Endothelial cell of umbilical vein (primary cell): ENCODE results near the gene PRDM1. TPM values are rescaled to one million over a fixed set of nuclear protein-coding genes. Genes with fewer than 3 reads are reported as not detected.

Experiments used
- BruUV-seq: library from RNA; stranded (reverse); fragments of 400-500 nt; replicated peaks from 2 replicates; lab custom pipeline; 2021; lab: Mats Ljungman, UMichigan
- CTCF ChIA-PET: fragments of 300-600, 350-600 bp; sonication (Branson Sonifier 250); formaldehyde crosslinking; loops from one replicate; lab custom pipeline; 2021; ENCODE audit warnings: antibody characterized with exemption, inconsistent platforms; lab: Charles Lee
- POLR2A ChIA-PET: fragments of 300-600, 350-600 bp; sonication (Branson Sonifier 250); formaldehyde crosslinking; loops from one replicate; lab custom pipeline; 2021; ENCODE audit warnings: antibody characterized with exemption, inconsistent platforms; lab: Charles Lee
- DNase-seq: peaks from one replicate; pipeline ENCODE4 v3.0.0-alpha.2; 2011; ENCODE audit warnings: low read depth, low spot score
- FAIRE-seq: peaks from 2 replicates; lab custom pipeline; 2011; peaks lifted over from hg19 to GRCh38; lab: Jason Lieb, UNC
- H2AFZ ChIP-seq: 2 replicates; pipeline ENCODE4 v1.6.0; 2012; ENCODE audit warnings: low read depth, low read length, control low read depth, inconsistent platforms
- H3K27ac ChIP-seq: 2 replicates; pipeline ENCODE4 v1.5.1; 2011; ENCODE audit warnings: low read depth, mild to moderate bottlenecking, control low read depth, low read length, moderate library complexity; ENCODE audit not compliant: insufficient read depth
- H3K27me3 ChIP-seq, 2 experiments: 2 replicates each; pipeline versions ENCODE4 v1.6.0 to v1.6.1; 2011; ENCODE audit warnings: low read length in 2 of 2, mixed read lengths in 1 of 2; ENCODE audit not compliant: control insufficient read depth in 2 of 2, insufficient read depth in 2 of 2
- H3K36me3 ChIP-seq, 2 experiments: 2 replicates in 1 of 2; 3 replicates in 1 of 2; pipeline ENCODE4 v1.5.1; 2011; ENCODE audit warnings: low read length in 2 of 2, mild to moderate bottlenecking in 1 of 2, moderate library complexity in 1 of 2; ENCODE audit not compliant: control insufficient read depth in 2 of 2, insufficient read depth in 2 of 2; ENCODE audit errors: extremely low read depth in 1 of 2
- H3K4me1 ChIP-seq: 3 replicates; pipeline ENCODE4 v1.5.1; 2011; ENCODE audit warnings: mild to moderate bottlenecking, low read length; ENCODE audit not compliant: control insufficient read depth, insufficient read depth; ENCODE audit errors: extremely low read depth
- H3K4me2 ChIP-seq: 2 replicates; pipeline ENCODE4 v1.6.1; 2011; ENCODE audit warnings: low read length, control low read depth, mixed read lengths; ENCODE audit not compliant: insufficient read depth
- H3K4me3 ChIP-seq, 3 experiments: fragments of 200-600 bp in 1 of 3; sonication (generic), shearing (Covaris generic) in 1 of 3; replicated peaks in 1 of 3; 2 replicates each; pipeline ENCODE4 v1.5.1; 2011 to 2016; ENCODE audit warnings: control low read depth in 3 of 3, low read length in 3 of 3, mild to moderate bottlenecking in 2 of 3, inconsistent platforms in 1 of 3, low read depth in 1 of 3, moderate library complexity in 1 of 3; ENCODE audit not compliant: insufficient read depth in 1 of 3
- H3K79me2 ChIP-seq: 2 replicates; pipeline ENCODE4 v1.6.0; 2012; ENCODE audit warnings: low read length, inconsistent platforms; ENCODE audit not compliant: control insufficient read depth, insufficient read depth
- H3K9ac ChIP-seq: replicated peaks from 2 replicates; pipeline ENCODE3; 2011; ENCODE audit warnings: low read length, control low read depth; ENCODE audit not compliant: insufficient read depth; ENCODE audit errors: extremely low read depth
- H3K9me1 ChIP-seq: replicated peaks from 3 replicates; pipeline ENCODE4 v1.6.0; 2011; ENCODE audit warnings: mild to moderate bottlenecking, low read length; ENCODE audit not compliant: control insufficient read depth, insufficient read depth; ENCODE audit errors: extremely low read depth
- H3K9me3 ChIP-seq: replicated peaks from 2 replicates; pipeline ENCODE4 v1.5.1; 2012; ENCODE audit warnings: low read length, inconsistent platforms; ENCODE audit not compliant: control insufficient read depth, insufficient read depth
- H4K20me1 ChIP-seq: replicated peaks from 2 replicates; pipeline ENCODE3; 2011; ENCODE audit warnings: mild to moderate bottlenecking, low read length; ENCODE audit not compliant: control insufficient read depth, insufficient read depth; ENCODE audit errors: extremely low read depth
- CTCF ChIP-seq, 2 donors: IDR thresholded peaks; 1 replicate in 1 of 2; 2 replicates in 1 of 2; pipeline ENCODE4 v1.5.1; 2011; ENCODE audit warnings: low read length in 2 of 2, mild to moderate bottlenecking in 2 of 2, moderate library complexity in 2 of 2, control low read depth in 1 of 2, inconsistent platforms in 1 of 2, low read depth in 1 of 2; ENCODE audit not compliant: insufficient read depth in 1 of 2; ENCODE audit errors: extremely low read depth in 1 of 2
- EZH2 ChIP-seq: IDR thresholded peaks from 2 replicates; pipeline ENCODE4 v1.6.1; 2012; ENCODE audit warnings: borderline replicate concordance, low read depth, mild to moderate bottlenecking, moderate library complexity, low read length, inconsistent platforms; ENCODE audit not compliant: severe bottlenecking
- FOS ChIP-seq: IDR thresholded peaks from 2 replicates; pipeline ENCODE4 v1.6.1; 2011; ENCODE audit warnings: mild to moderate bottlenecking, low read length, moderate library complexity, borderline replicate concordance; ENCODE audit not compliant: insufficient read depth
- GATA2 ChIP-seq: IDR thresholded peaks from 2 replicates; pipeline ENCODE4 v1.7.0; 2011; ENCODE audit warnings: low read depth, mild to moderate bottlenecking, moderate library complexity, mixed read lengths, low read length; ENCODE audit not compliant: insufficient read length, insufficient read depth
- JUN ChIP-seq: IDR thresholded peaks from 2 replicates; pipeline ENCODE4 v1.6.1; 2011; ENCODE audit warnings: borderline replicate concordance, low read depth; ENCODE audit not compliant: insufficient read length, insufficient read depth
- MAX ChIP-seq: IDR thresholded peaks from 2 replicates; pipeline ENCODE4 v1.6.1; 2011; ENCODE audit not compliant: insufficient read depth, insufficient read length
- MYC ChIP-seq: IDR thresholded peaks from one replicate; pipeline ENCODE4 v1.6.1; 2011; ENCODE audit warnings: mild to moderate bottlenecking, low read depth, low read length
- POLR2A ChIP-seq: IDR thresholded peaks from 2 replicates; pipeline ENCODE4 v1.6.1; 2012; ENCODE audit warnings: low read depth, mild to moderate bottlenecking, control low read depth, low read length
- POLR2AphosphoS5 ChIP-seq: IDR thresholded peaks from 2 replicates; pipeline ENCODE4 v1.6.1; 2012; ENCODE audit warnings: low read depth, mild to moderate bottlenecking, control low read depth, low read length, moderate library complexity; ENCODE audit not compliant: insufficient read depth
- dilution Hi-C: fragments of 300-500 bp; cut with MboI; formaldehyde crosslinking; loops from one replicate; pipeline ENCODE4 v1.15.0; 2019; ENCODE audit warnings: low sequenced_read_pairs; ENCODE audit not compliant: extremely low pct_ligation_motif_present
- intact Hi-C: fragments of 100-400 bp; cut with micrococcal nuclease; formaldehyde crosslinking; loops from one replicate; pipeline ENCODE4 v1.10.0; 2022
- polyA plus RNA-seq, 4 experiments: library from polyadenylated mRNA; depleted of rRNA in 3 of 4; stranded (reverse) in 3 of 4; unstranded in 1 of 4; fragments of >200 nt; gene quantifications; 2 replicates each; pipeline versions ENCODE4 v1.2.1 to v1.2.3, GENCODE V29; 2011 to 2012; ENCODE audit warnings: missing spikeins in 1 of 4
- total RNA-seq: library from RNA; stranded (reverse); gene quantifications from 2 replicates; pipeline ENCODE4 v1.2.3, GENCODE V29; 2021

PRDM1 gene
- total and polyA plus RNA-seq, 2 donors (not counting 3 experiments of a cell fraction or from before 2014, with no cell fraction given) = 0.36 to 2.7 TPM

GRCh38 chr6:106064756-106065155 lies 21.4 kb upstream of the PRDM1 start:
- no peak overlapping the region for H3K4me3 ChIP-seq
- dilution Hi-C loops = no loop called here
- TF ChIP-seq POLR2AphosphoS5 (no peak), MAX (no peak), FOS (no peak), POLR2A (no peak), JUN (no peak), CTCF (IDR thresholded peaks at IDR 0.05; ENCODE audit: extremely low read depth in 1 of 2, insufficient read depth in 1 of 2, low read depth in 1 of 2, low read length in 2 of 2) (no peak), EZH2 (no peak), MYC (no peak), GATA2 (no peak)
- no peak overlapping the region for H2AFZ ChIP-seq
- intact Hi-C loops = no loop called here
- peaks cover 2 to 6% of the 10 kb centered on the region in 2 experiments for H3K27me3 ChIP-seq
- no peaks in the 10 kb centered on the region for H3K9me3 ChIP-seq
- no peaks in the 10 kb centered on the region for H3K36me3 ChIP-seq
- no peaks in the 10 kb centered on the region for H3K4me1 ChIP-seq
- BruUV-seq = no TSS peak
- H3K9ac ChIP-seq = no peak overlapping the region
- no peak overlapping the region for H3K27ac ChIP-seq
- CTCF ChIA-PET = no interaction called here
- H3K79me2 ChIP-seq = no peaks in the 10 kb centered on the region
- H3K4me2 ChIP-seq = no peak overlapping the region
- no peaks in the 10 kb centered on the region for H3K9me1 ChIP-seq
- no peaks in the 10 kb centered on the region for H4K20me1 ChIP-seq
- no peak for FAIRE-seq
- POLR2A ChIA-PET = no interaction called here
- no peak for DNase-seq
